ES-I3 (cell line): ENCODE results near the gene SLC7A6.

Source experiments
- H3K36me3 ChIP-seq: 2 replicates; pipeline ENCODE4 v1.6.1; 2013; ENCODE audit warnings: mild to moderate bottlenecking, low read length, control low read depth, moderate library complexity; ENCODE audit not compliant: insufficient read depth
- H3K4me1 ChIP-seq: 2 replicates; pipeline ENCODE4 v1.6.1; 2013; ENCODE audit warnings: mild to moderate bottlenecking, control low read depth, low read length; ENCODE audit not compliant: insufficient read depth
- H3K9ac ChIP-seq: 2 replicates; pipeline ENCODE4 v1.6.1; 2013; ENCODE audit warnings: low read depth, mild to moderate bottlenecking, low read length, moderate library complexity
- H3K9me3 ChIP-seq: 2 replicates; pipeline ENCODE4 v1.6.1; 2013; ENCODE audit warnings: mild to moderate bottlenecking, low read length, moderate library complexity; ENCODE audit not compliant: control insufficient read depth, insufficient read depth

Gene SLC7A6

DNA sequence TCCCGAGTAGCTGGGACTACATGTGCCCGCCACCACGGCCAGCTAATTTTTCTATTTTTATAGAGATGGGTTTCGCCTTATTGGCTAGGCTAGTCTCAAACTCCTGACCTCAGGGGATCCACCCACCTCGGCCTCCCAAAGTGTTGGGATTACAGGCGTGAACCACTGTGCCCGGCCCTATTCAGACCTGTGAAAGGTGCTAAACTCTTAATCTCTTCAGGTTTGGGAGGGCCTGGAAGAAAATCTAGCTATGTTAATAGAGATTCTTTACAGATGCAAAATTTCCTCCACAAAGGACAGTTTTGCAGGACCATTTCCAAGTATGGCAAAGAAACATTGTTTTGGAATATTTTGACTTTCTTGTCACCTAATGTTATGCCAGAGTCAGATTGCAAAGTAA, 22.2 kb upstream of the SLC7A6 start:
- H3K36me3 ChIP-seq, result no peaks in the 10 kb centered on the region
- H3K9ac ChIP-seq, result no peak overlapping the region
- H3K9me3 ChIP-seq, result no peaks in the 10 kb centered on the region
- H3K4me1 ChIP-seq, result 0 out of 2 replicates have a peak, but pooled peaks cover 3% of the 10 kb centered on the region

DNA sequence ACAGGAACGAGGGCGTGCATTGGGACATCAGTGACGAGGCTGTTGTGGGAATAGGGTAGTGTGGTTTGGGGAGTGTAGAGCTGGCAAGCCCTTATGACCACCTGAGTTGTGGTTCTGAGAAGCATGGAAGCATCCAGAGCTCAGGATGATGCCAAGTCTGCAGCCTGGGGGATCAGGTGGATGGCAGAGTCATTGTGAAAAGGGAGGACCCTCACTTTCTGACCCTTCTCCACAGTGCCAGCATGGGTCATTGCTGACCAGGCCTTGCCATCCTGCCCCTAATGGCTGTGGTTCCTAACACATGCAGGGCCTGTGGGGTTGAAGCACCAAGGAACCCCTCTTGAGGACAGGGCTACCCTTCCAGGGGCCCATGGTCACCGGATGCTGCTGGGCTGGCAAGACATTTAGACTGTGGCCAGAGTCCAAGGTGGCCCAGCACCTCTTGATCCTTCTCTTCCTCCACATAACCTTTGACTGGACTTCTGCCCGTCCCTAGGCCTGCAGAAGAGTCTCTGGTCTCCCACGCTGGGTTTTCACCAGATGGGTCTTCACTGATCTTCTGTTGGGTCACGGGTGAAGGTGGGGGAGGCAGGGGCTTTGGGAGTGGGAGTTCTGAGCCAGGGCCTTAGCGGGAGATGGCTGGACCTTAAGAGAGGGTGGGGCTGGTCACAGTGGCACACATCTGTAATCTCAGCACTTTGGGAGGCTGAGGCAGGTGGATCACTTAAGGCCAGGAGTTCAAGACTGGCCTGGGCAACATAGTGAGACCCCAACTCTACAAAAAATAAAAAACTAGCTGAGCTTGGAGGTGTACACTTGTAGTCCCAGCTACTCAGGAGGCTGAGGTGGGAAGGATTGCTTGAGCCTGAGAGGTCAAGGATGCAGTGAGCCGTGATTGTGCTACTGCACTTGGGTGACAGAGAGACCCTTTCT, 21.1 kb upstream of the SLC7A6 start:
- Histone ChIP-seq H3K9ac (no peak overlapping the region), H3K4me1 (0 out of 2 replicates have a peak, but pooled peaks cover 3% of the 10 kb centered on the region), H3K36me3 (no peaks in the 10 kb centered on the region), H3K9me3 (no peaks in the 10 kb centered on the region)

DNA sequence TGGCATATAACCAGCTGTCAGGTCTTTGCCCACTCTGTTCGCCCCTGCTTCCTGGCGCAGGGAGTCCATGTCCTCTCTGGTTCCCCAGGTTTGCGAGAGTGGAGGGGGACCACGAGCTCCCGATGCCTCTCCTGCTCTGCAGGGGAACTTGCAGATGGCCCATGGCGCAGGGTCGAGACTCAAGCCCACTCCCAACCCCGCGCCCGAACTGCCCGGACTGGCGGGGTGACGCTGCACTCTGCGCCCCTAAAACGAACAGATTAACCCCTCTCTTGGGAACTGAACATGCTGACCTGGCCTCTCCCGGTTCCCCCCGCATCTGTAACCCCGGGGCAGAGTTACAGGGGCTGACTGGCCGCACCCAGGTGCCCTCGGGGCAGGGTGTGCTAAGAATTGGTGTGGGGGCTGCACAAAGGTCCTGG, 19.8 kb upstream of the SLC7A6 start:
- no peaks in the 10 kb centered on the region for H3K9me3 ChIP-seq
- no peaks in the 10 kb centered on the region for H3K36me3 ChIP-seq
- 0 out of 2 replicates have a peak, but pooled peaks cover 3% of the 10 kb centered on the region for H3K4me1 ChIP-seq
- H3K9ac ChIP-seq, result peak overlapping the region; percentile 93; the same call in 1 of the 2 replicates

DNA sequence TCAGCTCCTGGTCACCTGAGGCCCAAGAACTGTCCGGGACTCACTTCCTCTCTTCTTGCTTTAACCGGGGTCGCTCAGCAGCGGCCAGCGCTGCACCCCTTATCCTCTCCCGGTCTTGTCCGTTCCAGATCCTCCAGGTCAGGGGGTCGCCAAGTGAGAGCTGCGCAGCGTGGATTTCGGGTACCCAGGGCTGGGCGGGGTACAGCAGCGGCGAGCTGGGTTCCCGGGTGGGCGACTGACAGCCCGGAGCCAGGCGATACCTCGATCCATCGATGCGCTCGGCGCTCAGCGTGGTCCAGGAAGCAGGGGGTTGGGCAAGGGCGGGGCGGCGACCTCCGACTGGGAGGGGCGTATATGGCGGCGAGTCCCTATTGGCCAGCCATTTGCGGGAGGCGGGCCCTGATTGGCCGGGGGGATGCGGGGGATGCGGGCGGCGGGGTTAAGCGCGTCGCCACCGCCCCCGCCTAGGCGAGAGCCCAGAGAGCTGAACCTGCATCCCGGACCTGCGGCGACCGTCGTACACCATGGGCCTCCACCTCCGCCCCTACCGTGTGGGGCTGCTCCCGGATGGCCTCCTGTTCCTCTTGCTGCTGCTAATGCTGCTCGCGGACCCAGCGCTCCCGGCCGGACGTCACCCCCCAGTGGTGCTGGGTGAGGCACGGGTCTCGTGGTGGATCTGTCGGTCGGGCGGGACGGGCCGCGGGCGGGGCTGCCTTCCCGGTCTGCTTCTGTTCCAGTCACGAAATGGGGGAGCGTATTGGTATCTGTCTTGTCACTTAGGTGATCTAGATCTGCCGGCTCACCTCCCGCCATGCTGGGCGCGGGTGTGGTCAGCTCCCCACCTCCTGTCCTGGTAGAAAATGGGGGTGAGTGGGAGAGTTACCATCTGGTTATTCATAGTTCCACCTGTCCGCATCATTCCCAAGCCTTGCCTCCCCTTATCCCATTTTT, 19.1 kb upstream of the SLC7A6 start, which contains the start of gene PLA2G15:
Gene PLA2G15, plus strand, starts transcription at position 471 of the 951 bp plus-strand sequence. Its CDS starts 54 bp downstream, at position 525.
- Histone ChIP-seq H3K36me3 (no peaks in the 10 kb centered on the region), H3K4me1 (0 out of 2 replicates have a peak, but pooled peaks cover 3% of the 10 kb centered on the region), H3K9me3 (no peaks in the 10 kb centered on the region), H3K9ac (peak within 1 kb of the TSS; percentile 93)

DNA sequence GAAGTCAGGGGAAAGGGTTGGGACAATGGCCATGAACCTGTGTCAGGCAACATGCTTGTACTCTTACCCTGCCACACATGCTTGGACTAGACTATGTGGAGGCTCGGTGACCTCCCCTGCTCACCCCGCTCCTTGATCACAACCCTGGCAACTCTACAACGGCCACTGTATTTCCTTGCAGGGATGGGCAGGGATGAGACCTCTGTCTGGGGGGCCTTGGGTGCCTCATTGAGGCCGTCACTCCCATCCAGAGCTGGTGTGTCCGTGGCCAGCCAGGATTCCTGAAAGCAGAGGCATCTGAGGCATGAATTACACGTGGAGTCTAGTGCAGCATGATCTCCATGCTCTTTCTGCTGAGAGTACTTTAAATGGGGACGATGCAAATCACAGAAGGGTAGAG, 18.2 kb upstream of the SLC7A6 start:
- Histone ChIP-seq H3K9ac (peak overlapping the region; percentile 93; the same call in 1 of the 2 replicates), H3K36me3 (no peaks in the 10 kb centered on the region), H3K4me1 (0 out of 2 replicates have a peak, but pooled peaks cover 3% of the 10 kb centered on the region)

DNA sequence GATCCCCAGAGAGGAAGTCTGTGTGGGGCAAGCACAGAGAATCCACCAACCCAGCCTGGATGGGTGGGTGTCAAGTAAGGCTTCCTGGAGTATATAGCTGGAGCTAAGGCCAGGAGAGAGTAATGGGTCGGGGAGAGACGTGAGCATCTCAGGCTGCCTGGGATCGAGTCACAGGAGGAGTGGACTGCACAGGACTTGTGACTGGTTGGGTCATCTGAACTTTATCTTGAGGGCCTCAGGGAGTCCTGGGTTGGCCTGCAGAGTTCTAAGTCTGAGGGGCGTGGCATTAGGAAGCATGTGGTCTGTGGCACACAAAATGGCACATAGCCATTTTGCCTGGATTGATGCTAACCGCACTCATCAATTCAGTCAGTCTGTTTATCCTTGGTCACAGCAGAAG, 17.7 kb upstream of the SLC7A6 start:
- H3K9ac ChIP-seq, result no peak overlapping the region

More for the DNA sequence above, 18.2 kb upstream of the SLC7A6 start:
- no peaks in the 10 kb centered on the region for H3K9me3 ChIP-seq

DNA sequence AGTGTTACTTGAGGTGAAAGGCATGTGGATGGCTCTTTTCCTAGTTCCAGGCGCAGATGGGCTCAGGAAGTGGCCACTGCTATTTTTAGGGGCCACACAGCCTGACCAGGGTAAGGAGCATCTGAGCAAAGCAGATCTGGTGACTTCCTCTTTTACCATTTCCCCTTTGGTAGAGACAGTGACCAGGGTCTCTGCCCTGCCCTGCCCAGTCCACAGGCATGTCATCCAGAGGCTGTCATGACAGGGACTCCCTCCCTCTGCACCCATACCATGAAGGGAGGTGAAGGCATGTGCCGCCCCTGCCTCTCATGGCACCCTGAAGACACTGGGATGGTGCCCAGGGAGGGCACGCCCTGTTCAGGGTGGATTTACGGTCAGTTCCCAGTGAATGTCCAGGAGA, 16.9 kb upstream of the SLC7A6 start:
- H3K9ac ChIP-seq, result no peak overlapping the region

More for the DNA sequence above, 17.7 kb upstream of the SLC7A6 start:
- Histone ChIP-seq H3K36me3 (no peaks in the 10 kb centered on the region), H3K4me1 (0 out of 2 replicates have a peak, but pooled peaks cover 3% of the 10 kb centered on the region), H3K9me3 (no peaks in the 10 kb centered on the region)

DNA sequence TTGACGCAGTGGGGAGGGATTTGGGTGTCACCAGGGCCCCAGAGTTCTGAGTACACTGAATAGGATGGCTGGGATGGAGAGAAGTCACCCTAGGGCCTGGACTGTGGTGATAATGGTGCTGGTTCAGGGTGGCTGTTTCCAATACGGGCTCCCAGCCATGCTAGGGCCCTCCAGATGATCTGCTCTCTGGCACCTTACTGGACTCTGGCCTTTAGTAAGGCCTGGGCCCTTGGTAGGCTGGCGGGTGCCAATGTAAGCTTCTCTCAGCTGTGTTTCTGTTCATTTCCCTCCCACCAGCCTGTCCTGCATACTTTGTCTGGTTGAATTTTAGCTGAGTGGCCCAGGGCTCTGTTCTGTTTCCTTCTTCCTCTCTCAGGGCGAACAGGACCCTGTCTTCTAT, 16.4 kb upstream of the SLC7A6 start:
- H3K4me1 ChIP-seq, result 0 out of 2 replicates have a peak, but pooled peaks cover 3% of the 10 kb centered on the region
- no peaks in the 10 kb centered on the region for H3K9me3 ChIP-seq
- H3K9ac ChIP-seq, result no peak overlapping the region
- H3K36me3 ChIP-seq, result no peaks in the 10 kb centered on the region

More for the DNA sequence above, 16.9 kb upstream of the SLC7A6 start:
- no peaks in the 10 kb centered on the region for H3K9me3 ChIP-seq
- no peaks in the 10 kb centered on the region for H3K36me3 ChIP-seq
- H3K4me1 ChIP-seq, result 0 out of 2 replicates have a peak, but pooled peaks cover 3% of the 10 kb centered on the region

DNA sequence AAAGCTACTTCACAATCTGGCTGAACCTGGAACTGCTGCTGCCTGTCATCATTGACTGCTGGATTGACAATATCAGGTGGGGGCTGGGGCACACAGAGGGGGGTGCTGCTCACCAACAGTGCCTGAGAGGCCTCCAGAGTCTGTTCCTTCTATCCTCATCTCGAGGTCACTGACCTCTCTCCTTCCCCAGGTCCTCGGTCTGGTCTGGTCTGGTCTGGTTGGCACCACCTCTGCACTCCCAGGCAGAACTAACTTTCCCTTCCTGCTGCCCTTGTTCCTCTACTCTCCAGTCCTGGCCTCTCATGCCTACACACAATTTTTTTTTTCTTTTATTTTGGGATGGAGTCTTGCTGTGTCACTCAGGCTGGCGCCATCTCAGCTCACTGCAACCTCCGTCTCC, 15.0 kb upstream of the SLC7A6 start:
- Histone ChIP-seq H3K4me1 (0 out of 2 replicates have a peak, but pooled peaks cover 3% of the 10 kb centered on the region), H3K36me3 (no peaks in the 10 kb centered on the region), H3K9ac (no peak overlapping the region), H3K9me3 (no peaks in the 10 kb centered on the region)

DNA sequence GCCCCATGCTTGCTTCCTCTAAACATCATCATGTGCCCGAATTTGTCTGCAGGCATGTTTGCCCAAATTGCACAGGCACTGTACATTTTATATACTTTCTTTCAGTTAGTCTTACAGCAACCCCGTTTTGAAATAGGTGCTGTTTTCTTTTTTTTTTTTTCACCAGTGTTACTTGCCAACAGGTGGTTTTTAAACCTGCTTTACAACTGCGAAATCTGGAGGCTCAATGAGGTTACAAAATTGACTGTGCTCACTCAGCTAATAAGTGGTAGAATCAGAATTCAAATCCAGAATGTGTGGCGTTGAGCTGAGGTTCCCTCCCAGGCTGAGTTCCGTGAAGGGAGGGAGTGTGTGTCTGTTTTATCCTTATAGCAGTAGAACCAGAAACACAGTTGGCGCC, 13.4 kb upstream of the SLC7A6 start:
- 0 out of 2 replicates have a peak, but pooled peaks cover under 1% of the 10 kb centered on the region for H3K4me1 ChIP-seq
- H3K36me3 ChIP-seq, result no peaks in the 10 kb centered on the region
- H3K9me3 ChIP-seq, result no peaks in the 10 kb centered on the region
- H3K9ac ChIP-seq, result no peak overlapping the region

DNA sequence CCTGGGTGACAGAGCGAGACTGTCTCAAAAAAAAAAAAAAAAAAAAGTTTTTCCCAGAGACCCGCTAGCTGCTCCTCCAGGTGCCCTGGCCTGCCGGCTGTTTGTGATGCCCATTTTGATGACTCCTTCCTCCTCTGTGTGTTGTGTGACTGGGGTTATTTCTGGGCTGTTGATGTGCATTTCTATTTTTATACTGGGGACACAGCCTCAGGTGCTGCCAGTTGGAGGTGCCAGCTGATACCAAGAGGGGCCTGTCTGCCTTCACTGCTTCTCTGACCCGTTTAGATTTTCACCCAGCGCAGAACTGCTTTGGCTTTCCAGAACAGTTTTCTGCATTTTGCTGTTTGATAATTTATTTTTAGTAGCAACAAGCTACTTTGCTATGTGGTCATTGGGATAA, 12.5 kb upstream of the SLC7A6 start:
- no peak overlapping the region for H3K9ac ChIP-seq
- no peaks in the 10 kb centered on the region for H3K36me3 ChIP-seq
- H3K4me1 ChIP-seq, result no peaks in the 10 kb centered on the region
- no peaks in the 10 kb centered on the region for H3K9me3 ChIP-seq

DNA sequence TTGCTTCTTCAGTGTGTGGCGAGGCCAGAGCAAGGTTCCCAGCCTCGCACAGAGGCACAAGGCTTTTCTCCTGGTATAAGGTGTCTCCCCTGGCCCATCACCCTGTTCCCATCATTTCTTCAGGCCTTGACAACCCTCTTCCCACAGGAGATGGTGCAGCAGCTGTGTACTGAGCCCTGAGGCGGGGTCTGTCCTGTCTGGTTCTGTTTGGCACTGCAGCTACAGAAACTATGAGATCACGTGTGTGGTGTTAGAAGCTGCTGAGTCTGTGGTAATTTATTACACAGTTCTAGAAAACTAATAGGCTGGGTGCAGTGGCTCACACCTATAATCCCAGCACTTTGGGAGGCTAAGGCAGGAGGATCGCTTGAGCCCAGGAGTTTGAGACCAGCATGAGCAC, 11.9 kb upstream of the SLC7A6 start:
- Histone ChIP-seq H3K4me1 (no peaks in the 10 kb centered on the region; the same call in 1 of the 2 replicates), H3K36me3 (no peaks in the 10 kb centered on the region), H3K9ac (no peak overlapping the region), H3K9me3 (no peaks in the 10 kb centered on the region)

DNA sequence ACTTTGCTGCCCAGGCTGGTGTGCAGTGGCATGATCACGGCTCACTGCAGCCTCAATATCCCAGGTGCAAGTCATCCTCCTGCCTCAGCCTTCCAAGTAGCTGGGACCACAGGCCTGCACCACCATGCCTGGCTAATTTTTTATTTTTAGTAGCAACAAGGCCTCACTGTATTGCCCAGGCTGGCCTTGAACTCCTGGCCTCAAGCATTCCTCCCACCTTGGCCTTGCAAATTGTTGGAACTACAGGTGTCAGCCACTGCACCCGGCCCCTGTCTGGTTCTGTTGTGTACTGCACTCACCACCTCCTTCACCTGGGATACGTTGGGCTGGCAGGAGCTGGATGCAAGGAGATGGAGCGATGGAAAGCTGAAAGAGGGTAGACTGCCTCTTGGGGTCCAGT, 10.6 kb upstream of the SLC7A6 start:
- H3K36me3 ChIP-seq, result no peaks in the 10 kb centered on the region
- H3K9me3 ChIP-seq, result no peaks in the 10 kb centered on the region
- no peak overlapping the region for H3K9ac ChIP-seq
- no peaks in the 10 kb centered on the region; the same call in 1 of the 2 replicates for H3K4me1 ChIP-seq

DNA sequence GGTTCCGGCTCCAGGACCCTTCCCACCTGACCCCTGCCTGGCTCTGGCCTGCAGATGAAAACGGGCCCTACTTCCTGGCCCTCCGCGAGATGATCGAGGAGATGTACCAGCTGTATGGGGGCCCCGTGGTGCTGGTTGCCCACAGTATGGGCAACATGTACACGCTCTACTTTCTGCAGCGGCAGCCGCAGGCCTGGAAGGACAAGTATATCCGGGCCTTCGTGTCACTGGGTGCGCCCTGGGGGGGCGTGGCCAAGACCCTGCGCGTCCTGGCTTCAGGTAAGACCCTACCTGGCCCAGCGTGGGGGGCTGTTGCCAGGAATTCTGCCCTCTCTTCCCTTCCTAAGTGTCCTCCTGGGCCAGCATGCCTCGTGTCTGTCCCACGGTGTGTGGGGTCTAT, 8.6 kb upstream of the SLC7A6 start:
- no peak overlapping the region for H3K9ac ChIP-seq
- H3K36me3 ChIP-seq, result no peaks in the 10 kb centered on the region
- H3K9me3 ChIP-seq, result no peaks in the 10 kb centered on the region
- H3K4me1 ChIP-seq, result no peaks in the 10 kb centered on the region; the same call in 1 of the 2 replicates
